Fibroblast of lung (primary cell): ENCODE results near the gene UBE2QL1. TPM values are rescaled to one million over a fixed set of nuclear protein-coding genes. Genes with fewer than 3 reads are reported as not detected.

Experiments used
- DNase-seq, 2 donors: peaks; one replicate each; pipeline versions ENCODE4 v3.0.0 to v3.0.0-alpha.2; 2010; ENCODE audit warnings: low read depth in 2 of 2
- H2AFZ ChIP-seq: 2 replicates; pipeline ENCODE4 v1.5.1; 2012; ENCODE audit warnings: low read length, control low read depth, inconsistent platforms
- H3K27ac ChIP-seq: 2 replicates; pipeline ENCODE4 v1.5.1; 2011; ENCODE audit warnings: low read length, control low read depth; ENCODE audit not compliant: insufficient read depth
- H3K27me3 ChIP-seq: 2 replicates; pipeline ENCODE4 v1.5.1; 2011; ENCODE audit warnings: mild to moderate bottlenecking, low read length; ENCODE audit not compliant: control insufficient read depth, insufficient read depth
- H3K36me3 ChIP-seq: 2 replicates; pipeline ENCODE4 v1.5.1; 2011; ENCODE audit warnings: low read length; ENCODE audit not compliant: control insufficient read depth, insufficient read depth
- H3K4me1 ChIP-seq: 2 replicates; pipeline ENCODE4 v1.5.1; 2011; ENCODE audit warnings: low read length; ENCODE audit not compliant: control insufficient read depth, insufficient read depth; ENCODE audit errors: extremely low read depth
- H3K4me2 ChIP-seq: 2 replicates; pipeline ENCODE4 v1.5.1; 2011; ENCODE audit warnings: low read length, control low read depth; ENCODE audit not compliant: insufficient read depth; ENCODE audit errors: extremely low read depth
- H3K4me3 ChIP-seq, 4 experiments: fragments of 200-600 bp in 1 of 4; sonication (generic) in 1 of 4; replicated peaks in 1 of 4; 2 replicates each; pipeline ENCODE4 v1.5.1; 2011 to 2016; ENCODE audit warnings: low read length in 4 of 4, low read depth in 3 of 4, mild to moderate bottlenecking in 3 of 4, control low read depth in 2 of 4, inconsistent platforms in 1 of 4, mixed read lengths in 1 of 4; ENCODE audit not compliant: insufficient read depth in 1 of 4; ENCODE audit errors: control extremely low read depth in 1 of 4
- H3K79me2 ChIP-seq: 2 replicates; pipeline ENCODE4 v1.5.1; 2012; ENCODE audit warnings: mild to moderate bottlenecking, low read length, inconsistent platforms; ENCODE audit not compliant: control insufficient read depth, insufficient read depth
- H3K9ac ChIP-seq: 2 replicates; pipeline ENCODE4 v1.5.1; 2011; ENCODE audit warnings: mild to moderate bottlenecking, low read length, control low read depth; ENCODE audit not compliant: insufficient read depth
- H3K9me3 ChIP-seq: 2 replicates; pipeline ENCODE4 v1.5.1; 2012; ENCODE audit warnings: low read depth, low read length; ENCODE audit not compliant: control insufficient read depth, insufficient read depth
- H4K20me1 ChIP-seq: 2 replicates; pipeline ENCODE4 v1.5.1; 2011; ENCODE audit warnings: low read length; ENCODE audit not compliant: control insufficient read depth, insufficient read depth; ENCODE audit errors: extremely low read depth
- EZH2 ChIP-seq: IDR thresholded peaks from 2 replicates; pipeline ENCODE4 v1.5.1; 2012; ENCODE audit warnings: low read length, control low read depth, mild to moderate bottlenecking; ENCODE audit errors: missing control alignments
- polyA plus RNA-seq, 2 donors: library from polyadenylated mRNA; depleted of rRNA in 1 of 2; stranded (reverse) in 1 of 2; unstranded in 1 of 2; fragments of >200 nt; gene quantifications; 2 replicates each; pipeline ENCODE4 v1.2.1, GENCODE V29; 2011 to 2012; ENCODE audit warnings: missing spikeins in 1 of 2
- total RNA-seq: library from RNA; depleted of rRNA; stranded (reverse); fragments of >200 nt; gene quantifications from 2 replicates; pipeline ENCODE4 v1.2.1, GENCODE V29; 2014
- TF ChIP-seq, protein P1 (sequence below), 2 donors: IDR thresholded peaks in 1 of 2; conservative IDR thresholded peaks in 1 of 2; 1 replicate in 1 of 2; 2 replicates in 1 of 2; pipeline ENCODE4 v1.5.1; 2011 to 2012; ENCODE audit warnings: low read length in 2 of 2, control low read depth in 1 of 2, inconsistent platforms in 1 of 2, low read depth in 1 of 2, mild to moderate bottlenecking in 1 of 2

Gene UBE2QL1
- total and polyA plus RNA-seq, 2 donors (not counting 1 experiment from before 2014, with no cell fraction given) = not detected

DNA sequence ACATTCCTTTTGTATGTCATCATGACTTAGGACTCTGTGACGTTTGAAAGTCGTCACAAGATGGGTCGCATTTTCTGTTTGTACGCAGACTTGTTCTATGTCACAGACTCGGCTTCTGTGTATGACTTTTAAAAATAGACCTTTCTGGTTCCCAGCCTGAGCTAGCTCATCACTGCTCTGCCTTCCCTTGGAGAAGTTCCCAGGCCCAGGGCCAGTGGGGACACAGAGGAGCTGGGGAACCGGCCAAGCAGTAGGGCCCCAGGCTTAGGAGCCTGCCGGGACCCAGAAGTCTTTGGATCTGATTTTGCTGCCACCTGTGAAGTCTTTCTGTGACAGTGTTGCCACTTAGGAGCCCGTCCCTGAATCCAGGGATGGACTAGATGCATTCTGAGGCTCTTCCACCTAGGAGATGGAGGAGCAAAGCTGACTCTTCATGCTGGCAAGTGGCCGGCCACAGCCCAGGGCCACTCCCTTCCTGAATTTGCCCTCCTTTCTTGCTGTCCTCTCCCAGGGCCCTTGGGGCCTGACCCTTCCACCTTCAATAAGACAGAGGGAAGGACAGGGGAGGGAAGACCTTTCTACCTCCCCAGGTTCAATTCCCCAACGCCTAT lies 18.1 kb upstream of the UBE2QL1 start:
- Histone ChIP-seq H3K4me3 (no peak overlapping the region), H3K9me3 (no peaks in the 10 kb centered on the region), H4K20me1 (no peaks in the 10 kb centered on the region), H3K4me1 (no peaks in the 10 kb centered on the region), H3K9ac (no peak overlapping the region), H3K4me2 (no peak overlapping the region), H2AFZ (no peak overlapping the region), H3K27ac (no peak overlapping the region), H3K27me3 (no peaks in the 10 kb centered on the region), H3K79me2 (no peaks in the 10 kb centered on the region), H3K36me3 (no peaks in the 10 kb centered on the region)
- no peak for DNase-seq
- TF ChIP-seq, protein P1, sequence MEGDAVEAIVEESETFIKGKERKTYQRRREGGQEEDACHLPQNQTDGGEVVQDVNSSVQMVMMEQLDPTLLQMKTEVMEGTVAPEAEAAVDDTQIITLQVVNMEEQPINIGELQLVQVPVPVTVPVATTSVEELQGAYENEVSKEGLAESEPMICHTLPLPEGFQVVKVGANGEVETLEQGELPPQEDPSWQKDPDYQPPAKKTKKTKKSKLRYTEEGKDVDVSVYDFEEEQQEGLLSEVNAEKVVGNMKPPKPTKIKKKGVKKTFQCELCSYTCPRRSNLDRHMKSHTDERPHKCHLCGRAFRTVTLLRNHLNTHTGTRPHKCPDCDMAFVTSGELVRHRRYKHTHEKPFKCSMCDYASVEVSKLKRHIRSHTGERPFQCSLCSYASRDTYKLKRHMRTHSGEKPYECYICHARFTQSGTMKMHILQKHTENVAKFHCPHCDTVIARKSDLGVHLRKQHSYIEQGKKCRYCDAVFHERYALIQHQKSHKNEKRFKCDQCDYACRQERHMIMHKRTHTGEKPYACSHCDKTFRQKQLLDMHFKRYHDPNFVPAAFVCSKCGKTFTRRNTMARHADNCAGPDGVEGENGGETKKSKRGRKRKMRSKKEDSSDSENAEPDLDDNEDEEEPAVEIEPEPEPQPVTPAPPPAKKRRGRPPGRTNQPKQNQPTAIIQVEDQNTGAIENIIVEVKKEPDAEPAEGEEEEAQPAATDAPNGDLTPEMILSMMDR (conservative IDR thresholded peaks at IDR 0.05 in 1 of 2, IDR thresholded peaks at IDR 0.05 in 1 of 2; ENCODE audit: low read depth in 1 of 2, low read length in 2 of 2) = no peak
- TF ChIP-seq EZH2 = no peak

- TF ChIP-seq EZH2 = no peak
- TF ChIP-seq, protein P1 (conservative IDR thresholded peaks at IDR 0.05 in 1 of 2, IDR thresholded peaks at IDR 0.05 in 1 of 2; ENCODE audit: low read depth in 1 of 2, low read length in 2 of 2) = no peak
- H3K9ac ChIP-seq = no peak overlapping the region
- no peaks in the 10 kb centered on the region for H3K27me3 ChIP-seq
- H3K4me1 ChIP-seq = no peaks in the 10 kb centered on the region
- no peaks in the 10 kb centered on the region for H3K9me3 ChIP-seq
- H3K36me3 ChIP-seq = no peaks in the 10 kb centered on the region
- H4K20me1 ChIP-seq = no peaks in the 10 kb centered on the region
- no peak overlapping the region for H2AFZ ChIP-seq
- no peak overlapping the region for H3K27ac ChIP-seq
- no peak overlapping the region for H3K4me2 ChIP-seq
- DNase-seq = no peak
- H3K4me3 ChIP-seq = no peak overlapping the region
- H3K79me2 ChIP-seq = no peaks in the 10 kb centered on the region
These were observed 17.2 kb upstream of the UBE2QL1 start for GRCh38 chr5:6431214-6432195.

DNA sequence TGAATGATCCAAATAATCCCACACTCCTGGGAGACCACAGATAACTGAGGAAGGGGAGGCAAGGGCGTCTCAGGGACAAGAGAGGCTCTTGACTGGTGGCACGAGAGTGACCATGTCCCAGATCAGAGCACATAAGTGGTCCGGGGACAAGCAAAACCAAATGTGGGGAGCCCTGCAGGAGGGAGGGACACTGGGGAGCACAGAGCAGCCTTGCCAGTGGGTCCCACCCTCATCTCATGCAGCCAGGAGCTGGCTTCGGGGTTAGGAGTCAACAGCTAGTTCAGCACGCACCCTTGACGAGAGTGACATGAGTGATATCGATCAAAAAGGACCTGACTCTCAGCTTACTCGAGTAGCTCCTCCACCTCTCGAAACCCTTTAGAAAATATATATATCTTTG lies 16.5 kb upstream of the UBE2QL1 start:
- DNase-seq = no peak
- TF ChIP-seq, protein P1 (conservative IDR thresholded peaks at IDR 0.05 in 1 of 2, IDR thresholded peaks at IDR 0.05 in 1 of 2; ENCODE audit: low read depth in 1 of 2, low read length in 2 of 2) = no peak
- no peak for TF ChIP-seq EZH2
- no peaks in the 10 kb centered on the region for H3K79me2 ChIP-seq
- H3K36me3 ChIP-seq = no peaks in the 10 kb centered on the region
- no peak overlapping the region for H3K4me3 ChIP-seq
- H3K9me3 ChIP-seq = no peaks in the 10 kb centered on the region
- no peak overlapping the region for H3K9ac ChIP-seq
- H3K4me1 ChIP-seq = no peaks in the 10 kb centered on the region
- H4K20me1 ChIP-seq = no peaks in the 10 kb centered on the region
- no peak overlapping the region for H3K4me2 ChIP-seq
- no peak overlapping the region for H3K27ac ChIP-seq
- no peak overlapping the region for H2AFZ ChIP-seq
- H3K27me3 ChIP-seq = no peaks in the 10 kb centered on the region
